GM21367 (cell line): Measurements from ENCODE around the gene LCLAT1.

Source experiments
- ATAC-seq: cut with Tn5 transposase; IDR thresholded peaks from one replicate; pipeline ENCODE4 v1.9.1; 2021; ENCODE audit not compliant: unreplicated experiment

The LCLAT1 gene

DNA sequence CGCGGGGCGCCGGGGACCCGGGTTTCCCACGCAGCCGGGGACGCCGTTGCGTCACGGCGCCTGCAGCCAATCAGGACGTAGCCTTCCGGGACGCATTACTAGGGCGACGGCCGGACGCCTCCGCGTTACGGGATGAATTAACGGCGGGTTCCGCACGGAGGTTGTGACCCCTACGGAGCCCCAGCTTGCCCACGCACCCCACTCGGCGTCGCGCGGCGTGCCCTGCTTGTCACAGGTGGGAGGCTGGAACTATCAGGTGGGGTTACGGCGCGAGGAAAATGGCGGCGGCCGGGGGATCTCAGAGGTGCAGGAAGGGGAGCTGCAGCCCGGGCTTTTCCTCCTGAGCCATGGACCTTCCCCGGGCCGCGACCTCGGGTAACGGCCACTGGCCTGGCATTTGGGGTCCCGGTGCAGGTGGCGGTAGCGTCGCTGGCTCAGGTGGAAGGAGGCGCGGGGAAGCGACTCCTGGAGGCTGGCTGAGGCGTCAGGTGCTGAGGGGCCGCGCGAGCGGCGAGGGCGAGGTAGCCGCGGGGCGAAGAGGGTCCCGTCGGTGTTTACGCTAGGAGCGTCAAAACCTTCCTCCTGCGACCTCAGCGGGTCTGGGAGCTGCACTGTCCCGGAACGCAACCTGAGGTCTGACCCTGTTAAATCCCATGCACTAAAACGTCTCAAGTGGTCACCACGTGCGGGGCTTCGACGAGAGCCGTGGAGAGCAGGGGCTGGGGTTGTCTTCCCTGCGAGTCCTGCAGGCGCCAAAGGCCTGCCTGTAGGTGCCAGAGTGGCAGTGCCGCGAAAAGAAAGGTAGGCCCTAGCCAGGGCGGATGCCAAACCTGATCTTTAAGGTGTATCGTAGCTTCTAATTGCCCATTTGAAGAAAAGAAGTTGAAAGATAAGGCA, at the start of gene LCLAT1:
LCLAT1 (plus strand) TSS at position 98 of the 897 bp plus-strand sequence. CDS start 78,345 bp downstream, outside the sequence.
- ATAC-seq, result peak; percentile 98

GRCh38 chr2:30398084-30398873, 48.8 kb upstream of the LCLAT1 start:
- ATAC-seq, result no peak

- no peak for ATAC-seq
Measured at GRCh38 chr2:30400151-30400954, 46.7 kb upstream of the LCLAT1 start.

DNA sequence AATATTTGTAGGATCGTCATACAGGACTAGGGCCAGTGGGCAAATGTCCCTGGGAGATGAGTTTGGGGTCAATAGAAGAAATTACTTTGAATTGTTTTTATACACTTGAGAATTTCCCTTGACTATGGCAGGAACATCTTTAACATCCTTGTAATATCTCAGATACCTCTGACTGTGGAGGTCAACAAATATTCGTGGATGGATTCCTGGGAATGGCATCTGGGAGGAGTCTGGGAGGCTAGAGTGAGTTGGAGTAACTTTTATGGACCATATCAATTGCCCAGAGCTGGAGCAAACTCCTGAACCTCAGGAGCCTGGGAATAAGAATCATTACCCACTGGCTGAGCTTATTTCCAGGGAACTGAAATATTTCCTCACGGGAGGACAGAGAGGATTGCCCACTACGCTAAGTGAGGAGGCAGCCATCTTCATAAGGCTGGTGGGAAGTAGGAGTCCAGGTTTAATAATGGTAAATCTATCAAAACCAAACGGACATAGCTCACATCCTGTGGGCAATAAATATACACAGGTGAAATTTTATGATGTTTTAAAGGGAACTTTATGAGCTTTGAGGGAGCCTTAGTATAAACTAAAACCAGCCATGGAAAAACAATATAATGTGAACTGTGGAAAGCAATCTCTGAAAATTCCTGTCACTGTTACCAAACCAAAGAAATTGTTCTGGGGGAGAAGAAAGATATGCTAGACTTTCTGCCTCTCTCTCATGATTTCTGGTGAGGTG, 44.4 kb upstream of the LCLAT1 start:
- no peak for ATAC-seq

DNA sequence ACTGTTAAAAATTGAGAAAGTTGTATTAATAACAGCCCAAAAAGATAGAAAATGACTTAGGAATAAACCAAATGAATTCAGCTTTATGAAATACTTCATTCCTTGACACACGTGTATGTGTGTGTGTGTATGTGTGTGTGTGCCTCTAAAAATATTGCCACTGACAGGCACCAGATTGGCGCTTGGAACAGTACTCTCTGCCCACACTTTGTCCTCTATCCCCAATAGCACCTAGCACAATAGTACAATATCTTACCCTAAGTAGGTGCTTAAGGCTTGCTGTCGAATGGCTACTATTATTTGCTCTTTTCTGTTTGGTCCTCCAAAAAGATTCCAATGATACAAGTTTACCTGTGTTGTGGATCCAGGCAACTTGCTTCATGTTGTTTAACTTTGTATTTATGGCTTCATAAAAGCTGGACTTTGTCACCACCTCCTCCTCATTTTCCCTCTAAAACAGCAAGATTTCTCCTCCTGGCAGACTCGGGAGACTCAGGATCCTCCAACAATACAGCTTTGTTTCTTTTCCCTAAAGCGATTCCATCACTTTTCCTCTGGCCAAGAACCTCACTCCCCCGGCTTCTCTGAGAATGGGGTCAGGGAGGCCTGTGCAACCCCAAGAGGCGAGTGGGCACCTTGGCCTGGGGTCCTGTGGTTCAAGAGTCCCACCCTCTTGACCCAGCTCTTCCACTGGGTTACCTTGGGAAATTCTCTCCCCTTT, 43.3 kb upstream of the LCLAT1 start:
- ATAC-seq, result no peak

DNA sequence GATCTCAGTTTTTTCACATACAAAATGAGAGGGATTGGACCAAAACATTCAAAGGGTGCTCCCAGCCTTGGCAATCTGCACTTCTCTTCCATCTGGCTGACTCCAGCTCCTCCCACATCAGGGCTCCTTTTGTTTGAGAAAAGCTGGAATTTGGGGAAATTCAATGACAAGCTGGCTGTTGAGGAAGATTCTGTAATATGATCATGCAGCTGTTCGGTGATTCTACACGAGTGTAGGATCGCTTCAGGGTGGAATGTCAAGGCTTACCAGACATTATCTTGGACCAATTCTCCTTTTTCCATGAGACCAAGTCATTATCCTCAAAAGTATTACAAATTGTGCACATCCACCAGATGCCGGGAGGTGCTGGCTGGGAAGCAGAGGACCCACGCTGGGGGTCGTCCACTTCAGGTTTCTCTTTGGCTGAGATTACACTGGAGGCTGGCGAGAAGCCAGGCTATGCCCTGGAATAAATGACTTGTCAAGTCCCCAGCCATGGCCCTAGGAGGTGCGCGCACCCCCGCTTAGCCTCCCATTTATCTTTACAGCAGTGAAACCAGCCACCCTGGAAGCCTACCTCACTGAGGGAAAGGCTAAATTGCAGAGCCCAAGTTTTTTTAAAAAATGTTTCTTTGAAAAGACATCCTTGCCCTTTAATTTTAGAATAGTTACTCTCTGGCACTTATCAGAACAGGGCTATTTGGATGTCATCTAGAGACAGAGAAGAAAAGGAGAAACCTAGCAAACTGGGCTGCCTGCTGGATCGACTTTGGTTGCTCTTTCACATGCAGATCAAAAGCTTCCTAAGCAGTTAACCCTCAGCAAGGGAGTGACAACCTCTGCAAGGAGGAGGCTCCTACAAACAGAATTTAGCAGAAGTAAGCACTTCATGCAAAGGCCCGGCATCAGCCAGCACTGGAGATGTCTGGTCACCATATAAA, 42.5 kb upstream of the LCLAT1 start:
- ATAC-seq, result no peak

GRCh38 chr2:30405260-30405605, 41.8 kb upstream of the LCLAT1 start:
- no peak for ATAC-seq

- ATAC-seq, result no peak
Measured at GRCh38 chr2:30406853-30407252, 40.2 kb upstream of the LCLAT1 start.

- no peak for ATAC-seq
Measured at GRCh38 chr2:30408961-30409387, 38.1 kb upstream of the LCLAT1 start.

- no peak for ATAC-seq
Measured at GRCh38 chr2:30410217-30410616, 36.8 kb upstream of the LCLAT1 start.

DNA sequence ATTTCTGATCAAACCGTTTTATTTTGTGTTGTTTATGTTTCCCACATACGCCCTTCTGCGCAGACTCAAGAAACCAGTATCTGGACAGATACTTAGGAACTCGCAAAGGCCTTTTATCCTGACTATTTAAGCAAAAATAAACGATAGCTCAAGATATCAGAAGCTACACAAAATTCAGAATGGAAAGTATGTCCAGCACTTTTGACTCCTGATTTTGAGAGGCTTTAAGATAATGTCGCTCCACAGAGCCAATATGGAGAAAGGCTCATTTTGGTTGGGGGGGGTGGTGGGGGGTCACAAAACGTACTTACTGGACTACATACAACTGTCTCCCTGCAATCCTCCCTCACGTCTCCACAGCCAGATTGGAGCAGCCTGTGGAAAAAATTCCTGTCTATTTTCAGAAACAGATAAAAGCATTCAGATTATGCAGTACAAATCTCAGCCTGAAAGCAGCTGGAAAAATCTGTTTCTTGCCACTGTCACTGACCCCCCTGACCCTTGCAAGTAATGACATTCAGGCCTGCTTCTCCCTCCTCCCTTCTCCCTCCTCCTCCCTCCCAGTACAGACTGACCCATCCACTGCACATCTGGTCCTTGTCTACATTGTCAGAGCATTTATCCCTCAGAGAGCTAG, 34.9 kb upstream of the LCLAT1 start:
- ATAC-seq, result no peak

DNA sequence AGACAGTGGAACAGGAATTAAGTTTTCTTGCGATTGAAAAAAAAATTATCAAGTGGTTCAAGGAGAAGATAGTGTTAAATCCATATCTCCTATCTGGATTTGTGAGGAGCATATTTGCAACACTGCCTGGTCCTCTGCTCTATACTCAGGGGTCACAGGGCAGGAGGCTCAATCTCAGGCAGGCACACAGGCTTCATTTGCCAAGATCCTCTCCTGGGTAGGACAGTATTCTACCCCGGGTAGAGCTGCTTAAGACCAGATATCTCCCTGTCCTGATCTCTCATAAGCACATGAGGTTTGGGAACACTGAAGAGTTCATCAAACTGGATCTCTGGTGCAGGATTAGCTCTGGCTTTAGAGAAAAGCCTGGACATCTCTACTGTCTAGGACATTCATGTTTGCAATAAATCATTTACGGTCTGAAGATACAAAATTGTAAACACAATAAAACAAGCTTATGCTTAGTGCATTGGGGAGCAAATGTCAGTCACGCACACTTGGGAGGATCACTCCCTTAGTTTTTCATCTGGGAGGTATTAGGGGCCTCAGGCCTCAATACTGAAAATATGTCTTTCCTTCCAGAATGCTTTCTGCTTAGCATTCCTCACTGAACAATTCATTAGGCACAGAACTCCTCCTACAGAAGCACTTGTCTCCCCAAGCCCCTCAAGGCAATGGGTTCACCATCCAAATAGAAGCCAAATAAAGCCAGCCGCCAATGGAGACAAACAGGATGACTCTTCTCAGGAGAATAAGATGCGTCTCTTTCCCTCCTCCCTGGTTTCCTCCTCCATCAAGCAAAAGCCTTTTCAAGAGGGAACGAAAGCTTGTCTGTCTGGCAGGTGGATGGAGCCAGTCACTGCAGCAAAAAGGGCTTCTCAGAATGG, 34.1 kb upstream of the LCLAT1 start:
- no peak for ATAC-seq

GRCh38 chr2:30414961-30415360, 32.1 kb upstream of the LCLAT1 start:
- ATAC-seq, result no peak

- no peak for ATAC-seq
Measured at GRCh38 chr2:30417253-30417652, 29.8 kb upstream of the LCLAT1 start.

DNA sequence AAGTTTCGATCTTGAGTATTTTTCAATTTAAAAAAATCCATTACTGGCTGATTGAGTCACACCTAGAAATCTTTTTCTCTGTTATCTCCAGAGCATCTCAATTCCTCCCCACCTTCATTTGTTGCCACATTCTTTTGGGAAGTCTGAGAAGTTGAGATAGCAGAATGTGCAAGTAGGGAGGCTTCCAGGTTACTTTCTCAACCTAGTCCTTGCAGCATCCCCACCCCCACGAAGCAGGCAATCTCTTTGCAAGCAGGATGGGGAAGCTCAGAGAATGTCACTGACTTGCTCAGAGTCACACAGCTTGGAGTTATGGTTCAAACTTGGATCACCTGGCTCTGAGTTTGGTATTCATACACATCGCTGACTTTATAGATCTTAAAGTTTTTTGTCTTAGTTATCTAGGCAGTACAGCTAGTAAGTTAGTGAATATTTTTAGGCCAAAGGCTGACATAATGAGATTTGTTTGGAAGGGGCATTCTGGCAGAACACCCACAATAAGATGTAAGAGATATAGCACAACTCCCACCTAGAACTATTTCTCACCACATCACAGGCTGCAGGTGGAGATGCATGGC, 25.9 kb upstream of the LCLAT1 start:
- ATAC-seq, result no peak

DNA sequence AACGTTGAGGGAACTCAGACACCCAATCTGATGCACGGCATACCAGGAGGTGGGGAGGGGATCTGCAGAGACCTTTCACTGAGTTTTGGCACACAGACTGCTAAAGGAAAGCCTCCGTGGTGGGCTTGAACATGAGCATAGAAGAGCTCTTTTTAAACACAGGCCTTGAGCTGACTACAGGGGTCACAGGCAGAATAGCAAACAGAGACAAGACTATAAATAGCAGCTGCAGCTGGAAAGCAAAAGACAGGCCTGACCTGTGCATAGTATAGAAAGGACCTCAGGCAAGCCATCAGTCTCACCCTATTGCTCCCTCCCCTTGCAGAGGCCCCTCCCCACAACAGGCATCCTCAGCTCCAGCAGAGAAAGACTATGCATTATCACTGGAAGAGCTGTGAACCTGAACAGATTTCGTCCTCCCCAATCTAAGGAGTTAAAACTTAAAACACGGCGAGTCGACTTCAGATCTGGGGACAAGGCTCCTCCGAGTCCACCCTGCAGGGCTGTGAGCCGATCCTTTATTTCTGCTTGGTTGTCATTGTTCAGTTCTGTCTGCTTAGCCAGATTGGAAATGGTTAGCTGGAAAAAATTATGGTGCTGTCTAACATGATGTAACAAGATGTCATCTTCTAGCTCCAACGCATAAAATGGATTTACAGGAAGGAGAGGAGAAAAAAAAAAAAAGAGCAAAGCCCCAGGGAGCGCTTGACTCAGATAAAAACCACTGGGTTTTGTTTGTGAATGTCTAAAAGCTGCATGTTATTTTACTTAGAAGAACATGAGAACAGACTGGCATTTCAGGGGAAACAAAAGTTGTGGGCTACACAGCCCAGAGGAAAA, 25.2 kb upstream of the LCLAT1 start:
- ATAC-seq, result peak; percentile 50
